RWPE2 (cell line): ENCODE results near the gene ZNF625.

Source experiments
- ATAC-seq: fragments of 200-7000 bp; cut with Tn5 transposase; 3 replicates; pipeline ENCODE4 v1.9.1; 2021; ENCODE audit warnings: low read depth
- DNase-seq: peaks from one replicate; pipeline ENCODE4 v3.0.0-alpha.2; 2020; ENCODE audit warnings: low spot score
- H3K27ac ChIP-seq: fragments of 450-650 bp; 2 replicates; pipeline ENCODE4 v1.5.1; 2017; ENCODE audit warnings: mild to moderate bottlenecking; ENCODE audit not compliant: poor library complexity, severe bottlenecking
- H3K27me3 ChIP-seq: fragments of 250-450 bp; sonication (Bioruptor Pico); 2 replicates; pipeline ENCODE4 v1.5.1; 2021; ENCODE audit warnings: mild to moderate bottlenecking, moderate library complexity; ENCODE audit not compliant: insufficient read depth, poor library complexity, severe bottlenecking
- H3K36me3 ChIP-seq: fragments of 250-450 bp; sonication (Bioruptor Pico); 2 replicates; pipeline ENCODE4 v1.5.1; 2020; ENCODE audit warnings: low read depth, mild to moderate bottlenecking, moderate library complexity
- H3K4me1 ChIP-seq: fragments of 250-450 bp; sonication (Bioruptor Pico); 2 replicates; pipeline ENCODE4 v1.5.1; 2021; ENCODE audit warnings: mild to moderate bottlenecking, moderate library complexity; ENCODE audit not compliant: insufficient read depth, poor library complexity, severe bottlenecking
- H3K4me3 ChIP-seq: fragments of 250-450 bp; sonication (Bioruptor Pico); 2 replicates; pipeline ENCODE4 v1.5.1; 2021; ENCODE audit warnings: mild to moderate bottlenecking, moderate library complexity; ENCODE audit not compliant: severe bottlenecking
- H3K9me3 ChIP-seq: fragments of 250-450 bp; sonication (Bioruptor Pico); 2 replicates; pipeline ENCODE4 v1.5.1; 2021; ENCODE audit warnings: mild to moderate bottlenecking, moderate library complexity; ENCODE audit not compliant: severe bottlenecking
- TF ChIP-seq, protein P1 (sequence below): fragments of 450-650 bp; IDR thresholded peaks from one replicate; pipeline ENCODE4 v1.5.1; 2017; ENCODE audit warnings: mild to moderate bottlenecking, moderate library complexity; ENCODE audit not compliant: poor library complexity, severe bottlenecking

ZNF625 gene

DNA sequence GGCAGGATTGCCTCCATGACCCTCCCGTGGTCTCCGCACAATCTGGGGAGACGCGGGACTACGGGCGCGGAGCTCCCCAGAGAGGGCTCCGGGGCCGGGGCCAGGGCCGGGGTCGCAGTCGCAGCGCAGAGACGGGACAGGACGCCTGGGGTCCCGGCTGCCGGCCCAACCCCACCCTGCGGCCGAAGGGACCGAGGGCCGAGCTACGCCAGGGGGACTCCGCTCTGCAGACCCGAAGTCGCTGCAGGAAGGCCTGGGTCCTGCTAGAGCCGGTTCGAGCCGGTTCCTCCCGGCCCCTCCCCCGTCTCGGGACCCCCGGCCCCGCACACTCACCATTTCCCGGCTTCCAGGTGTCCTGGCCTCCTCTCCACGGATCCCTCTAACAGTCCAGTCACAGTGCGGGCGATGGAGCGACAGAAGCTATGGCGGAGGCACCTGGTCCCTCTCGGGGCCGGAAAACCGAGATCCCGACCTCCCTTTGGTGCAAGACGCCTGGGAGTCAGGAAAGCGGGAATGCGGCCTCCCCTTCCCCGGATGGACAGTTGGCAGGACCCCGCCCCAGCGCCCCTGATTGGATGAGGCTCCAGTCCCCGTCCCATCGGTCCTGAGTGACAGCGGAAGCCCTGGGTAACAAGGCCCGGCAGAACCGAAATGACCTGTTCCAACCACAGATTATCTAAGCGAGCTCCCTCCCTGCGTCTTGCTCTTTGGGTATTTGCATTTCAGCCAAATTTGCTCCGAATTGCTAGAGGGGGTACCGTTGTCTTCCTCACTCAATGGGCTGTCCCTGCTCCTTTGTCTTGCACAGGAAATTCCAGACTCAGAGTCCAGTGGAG, at the start of gene ZNF625:
Gene ZNF625 (minus strand): TSS at position 512 of the 836 bp plus-strand sequence. CDS start 176 bp downstream, at position 336.
- peaks cover 21% of the 10 kb centered on the region for H3K36me3 ChIP-seq
- peak; percentile 92 for DNase-seq
- no peaks in the 10 kb centered on the region for H3K27me3 ChIP-seq
- ATAC-seq, result peak; percentile 99
- peak within 1 kb of the TSS; percentile 87 for H3K4me3 ChIP-seq
- H3K9me3 ChIP-seq, result no peaks in the 10 kb centered on the region
- no peaks in the 10 kb centered on the region for H3K4me1 ChIP-seq
- TF ChIP-seq, protein P1, sequence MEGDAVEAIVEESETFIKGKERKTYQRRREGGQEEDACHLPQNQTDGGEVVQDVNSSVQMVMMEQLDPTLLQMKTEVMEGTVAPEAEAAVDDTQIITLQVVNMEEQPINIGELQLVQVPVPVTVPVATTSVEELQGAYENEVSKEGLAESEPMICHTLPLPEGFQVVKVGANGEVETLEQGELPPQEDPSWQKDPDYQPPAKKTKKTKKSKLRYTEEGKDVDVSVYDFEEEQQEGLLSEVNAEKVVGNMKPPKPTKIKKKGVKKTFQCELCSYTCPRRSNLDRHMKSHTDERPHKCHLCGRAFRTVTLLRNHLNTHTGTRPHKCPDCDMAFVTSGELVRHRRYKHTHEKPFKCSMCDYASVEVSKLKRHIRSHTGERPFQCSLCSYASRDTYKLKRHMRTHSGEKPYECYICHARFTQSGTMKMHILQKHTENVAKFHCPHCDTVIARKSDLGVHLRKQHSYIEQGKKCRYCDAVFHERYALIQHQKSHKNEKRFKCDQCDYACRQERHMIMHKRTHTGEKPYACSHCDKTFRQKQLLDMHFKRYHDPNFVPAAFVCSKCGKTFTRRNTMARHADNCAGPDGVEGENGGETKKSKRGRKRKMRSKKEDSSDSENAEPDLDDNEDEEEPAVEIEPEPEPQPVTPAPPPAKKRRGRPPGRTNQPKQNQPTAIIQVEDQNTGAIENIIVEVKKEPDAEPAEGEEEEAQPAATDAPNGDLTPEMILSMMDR, result no peak
- H3K27ac ChIP-seq, result peak within 1 kb of the TSS; percentile 59

DNA sequence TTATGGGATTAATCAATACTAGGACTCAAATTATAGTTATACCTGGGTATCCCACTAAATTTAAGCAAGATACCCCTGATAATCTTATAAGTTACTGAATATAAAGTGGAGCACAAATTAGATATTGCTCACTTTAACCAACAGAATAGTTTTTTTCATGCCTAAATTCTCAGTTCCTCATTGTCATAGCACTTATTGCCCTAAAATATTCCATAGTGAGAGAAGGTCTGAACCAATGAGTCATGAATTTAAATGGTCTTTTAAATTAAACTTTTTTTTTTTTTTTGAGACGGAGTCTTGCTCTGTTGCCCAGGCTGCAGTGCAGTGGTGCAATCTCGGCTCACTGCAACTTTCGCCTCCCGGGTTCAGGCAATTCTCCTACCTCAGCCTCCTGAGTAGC, 48.8 kb upstream of the ZNF625 start:
- Histone ChIP-seq H3K4me1 (no peaks in the 10 kb centered on the region), H3K27me3 (no peaks in the 10 kb centered on the region), H3K36me3 (peaks cover 7% of the 10 kb centered on the region), H3K27ac (no peak overlapping the region), H3K4me3 (no peak overlapping the region), H3K9me3 (peaks cover 18% of the 10 kb centered on the region)
- TF ChIP-seq, protein P1, result no peak
- no peak for ATAC-seq
- DNase-seq, result no peak

DNA sequence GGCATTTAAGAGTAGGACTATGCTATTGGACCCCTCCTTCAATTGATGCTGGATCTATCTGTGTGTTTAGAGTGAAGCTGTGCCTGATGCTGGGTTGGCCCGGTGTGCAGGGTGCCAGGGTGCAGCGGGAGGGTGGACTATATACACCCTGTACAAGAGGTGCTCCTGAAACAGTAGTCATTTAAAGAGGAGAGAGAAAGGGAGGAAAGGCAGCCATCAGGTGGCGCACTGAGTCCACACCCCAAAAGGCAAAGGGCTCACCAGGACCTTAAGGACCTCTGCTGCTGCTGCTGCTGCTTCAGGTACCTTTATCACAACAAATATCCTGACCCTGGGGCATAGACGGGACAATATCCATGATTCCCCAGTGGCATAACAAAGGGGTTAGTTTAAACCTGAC, 45.7 kb upstream of the ZNF625 start:
- no peaks in the 10 kb centered on the region; the same call in 1 of the 2 replicates for H3K36me3 ChIP-seq
- no peaks in the 10 kb centered on the region for H3K27me3 ChIP-seq
- peaks cover 12% of the 10 kb centered on the region for H3K9me3 ChIP-seq
- H3K4me3 ChIP-seq, result no peak overlapping the region
- ATAC-seq, result no peak
- H3K27ac ChIP-seq, result no peak overlapping the region
- H3K4me1 ChIP-seq, result no peaks in the 10 kb centered on the region
- DNase-seq, result no peak
- TF ChIP-seq, protein P1, result no peak

DNA sequence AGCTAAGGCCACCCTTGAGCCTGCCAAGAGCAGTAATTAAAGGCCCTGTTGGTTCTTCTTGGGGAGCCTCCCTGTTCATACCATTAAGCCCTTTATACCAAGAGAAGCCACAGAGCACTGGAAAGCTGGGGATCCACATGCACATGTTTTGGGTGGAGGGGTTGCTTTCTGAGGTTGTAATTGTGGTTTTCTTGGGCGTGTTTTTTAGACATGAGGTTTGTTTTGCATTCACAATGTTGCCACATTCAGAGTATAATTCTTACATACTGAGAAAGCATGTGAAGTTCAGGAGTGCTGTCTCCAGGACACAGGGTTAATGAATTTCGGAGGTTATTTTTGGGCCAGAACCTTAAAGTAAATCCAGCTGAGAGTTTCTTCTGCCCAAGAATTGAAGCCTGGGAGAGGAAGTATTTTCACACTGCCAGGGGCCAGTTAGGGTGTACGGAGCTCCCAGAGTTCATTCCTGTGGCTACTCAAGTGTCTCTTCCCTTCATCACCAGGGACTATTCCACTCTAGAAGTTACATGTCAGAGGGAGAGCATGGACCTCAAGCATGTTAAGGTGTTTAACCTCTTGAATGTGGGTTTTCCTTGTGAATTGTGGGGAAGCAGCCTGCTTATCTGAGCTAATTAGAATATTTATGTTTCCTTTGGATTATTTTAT, 43.4 kb upstream of the ZNF625 start:
- no peak for ATAC-seq
- Histone ChIP-seq H3K27me3 (no peaks in the 10 kb centered on the region), H3K36me3 (no peaks in the 10 kb centered on the region; the same call in 1 of the 2 replicates), H3K27ac (no peak overlapping the region), H3K4me1 (no peaks in the 10 kb centered on the region), H3K4me3 (no peak overlapping the region), H3K9me3 (peaks cover 6% of the 10 kb centered on the region)
- TF ChIP-seq, protein P1, result no peak
- no peak for DNase-seq
